Activated B cell treated with CpG ODN at 0.5 μM for 24 hours (primary cell): Measurements from ENCODE around the gene CDC42BPG. TPM values are rescaled to one million over a fixed set of nuclear protein-coding genes. Genes with fewer than 3 reads are reported as not detected.
"Not testable (repeated sequence)": the region's sequence is repeated elsewhere in the genome, so short reads cannot be mapped to it uniquely, and the experiment has no call there.

ENCODE experiments used
- ATAC-seq: fragments of 200-7000 bp; cut with Tn5 transposase; one replicate; pipeline ENCODE4 v1.10.0; 2021; ENCODE audit warnings: low read depth, mild to moderate bottlenecking, moderate library complexity
- CTCF ChIA-PET: fragments of 350-600 bp; sonication (Branson Sonifier 250); formaldehyde crosslinking; loops from one replicate; lab custom pipeline; 2021; ENCODE audit warnings: antibody characterized with exemption; lab: Charles Lee
- POLR2A ChIA-PET: fragments of 350-600 bp; sonication (Branson Sonifier 250); formaldehyde crosslinking; loops from one replicate; lab custom pipeline; 2021; ENCODE audit warnings: antibody characterized with exemption; lab: Charles Lee
- DNase-seq: peaks from one replicate; pipeline ENCODE4 v3.0.0; 2022
- H3K27ac Mint-ChIP-seq: one replicate; pipeline ENCODE4 v1.8.0; 2020; ENCODE audit warnings: mixed read lengths
- H3K27me3 Mint-ChIP-seq: one replicate; pipeline ENCODE4 v1.8.0; 2021; ENCODE audit warnings: mixed read lengths
- H3K36me3 Mint-ChIP-seq: one replicate; pipeline ENCODE4 v1.8.0; 2021; ENCODE audit warnings: low read depth, mixed read lengths
- H3K4me1 Mint-ChIP-seq: one replicate; pipeline ENCODE4 v1.8.0; 2021; ENCODE audit warnings: mixed read lengths
- H3K4me3 Mint-ChIP-seq: one replicate; pipeline ENCODE4 v1.8.0; 2020; ENCODE audit warnings: mild to moderate bottlenecking, mixed read lengths
- H3K9me3 Mint-ChIP-seq: one replicate; pipeline ENCODE4 v1.8.0; 2020; ENCODE audit warnings: mixed read lengths
- CTCF ChIP-seq: fragments of 200-600 bp; IDR thresholded peaks from one replicate; pipeline ENCODE4 v1.8.0; 2022; ENCODE audit warnings: antibody characterized with exemption, mild to moderate bottlenecking
- intact Hi-C: fragments of 100-400 bp; cut with micrococcal nuclease; formaldehyde crosslinking; loops from one replicate; pipeline ENCODE4 v1.15.1; 2024
- total RNA-seq: library from RNA; stranded (reverse); gene quantifications from 2 replicates; pipeline ENCODE4 v1.2.3, GENCODE V29; 2022

CDC42BPG gene
- total RNA-seq, 1 donor from 2014 or later, result 3.7 TPM

GRCh38 chr11:64827451-64827839 is 17.0 kb downstream of the CDC42BPG start:
- CTCF ChIA-PET, result no interaction called here
- Mint-ChIP-seq H3K4me1 (peaks cover 2% of the 10 kb centered on the region), H3K27me3 (no peaks in the 10 kb centered on the region), H3K4me3 (no peak overlapping the region), H3K27ac (no peak overlapping the region), H3K36me3 (peaks cover 8% of the 10 kb centered on the region), H3K9me3 (no peaks in the 10 kb centered on the region)
- no peak for TF ChIP-seq CTCF
- intact Hi-C loops, result no loop called here
- ATAC-seq (no peak), DNase-seq (no peak)
- POLR2A ChIA-PET, result no interaction called here

GRCh38 chr11:64826578-64827450 is 17.6 kb downstream of the CDC42BPG start:
- intact Hi-C loops, result no loop called here
- DNase-seq (no peak), ATAC-seq (no peak)
- Mint-ChIP-seq H3K4me1 (peaks cover 2% of the 10 kb centered on the region), H3K27me3 (no peaks in the 10 kb centered on the region), H3K36me3 (peaks cover 5% of the 10 kb centered on the region), H3K27ac (no peak overlapping the region), H3K9me3 (no peaks in the 10 kb centered on the region), H3K4me3 (no peak overlapping the region)
- ChIA-PET CTCF (no interaction called here), POLR2A (interaction anchor here (0.5 kb wide), 1 partner anchor 17 kb away, joined by 3 read pairs; no protein-coding TSS in a partner anchor)
- TF ChIP-seq CTCF, result no peak

DNA sequence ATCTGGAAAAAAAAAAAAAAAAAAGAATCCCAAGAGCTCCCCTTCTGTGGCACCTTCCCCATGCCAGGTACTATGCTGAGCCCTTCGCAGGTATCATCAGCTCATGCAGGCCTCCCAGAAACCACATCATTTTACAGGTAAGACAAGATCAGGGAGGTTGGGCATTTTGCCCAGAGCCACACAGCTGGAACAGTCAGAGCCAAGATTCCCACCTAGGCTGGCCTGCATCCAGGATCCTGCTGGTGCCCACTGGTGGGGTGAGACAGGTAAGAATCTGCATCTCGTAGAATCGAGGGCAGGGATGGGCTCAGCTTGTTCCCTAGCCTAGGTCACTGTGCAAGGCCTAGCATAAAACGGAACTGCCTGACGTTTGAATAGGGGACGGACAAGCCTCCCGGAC is 18.4 kb downstream of the CDC42BPG start:
- H3K4me1 Mint-ChIP-seq, result peaks cover 2% of the 10 kb centered on the region
- DNase-seq (no peak), ATAC-seq (no peak)
- no peaks in the 10 kb centered on the region for H3K9me3 Mint-ChIP-seq
- TF ChIP-seq CTCF, result no peak
- intact Hi-C loops, result no loop called here
- ChIA-PET POLR2A (no interaction called here), CTCF (no interaction called here)
- peaks cover 2% of the 10 kb centered on the region for H3K36me3 Mint-ChIP-seq
- no peak overlapping the region for H3K27ac Mint-ChIP-seq
- no peak overlapping the region for H3K4me3 Mint-ChIP-seq
- H3K27me3 Mint-ChIP-seq, result no peaks in the 10 kb centered on the region

DNA sequence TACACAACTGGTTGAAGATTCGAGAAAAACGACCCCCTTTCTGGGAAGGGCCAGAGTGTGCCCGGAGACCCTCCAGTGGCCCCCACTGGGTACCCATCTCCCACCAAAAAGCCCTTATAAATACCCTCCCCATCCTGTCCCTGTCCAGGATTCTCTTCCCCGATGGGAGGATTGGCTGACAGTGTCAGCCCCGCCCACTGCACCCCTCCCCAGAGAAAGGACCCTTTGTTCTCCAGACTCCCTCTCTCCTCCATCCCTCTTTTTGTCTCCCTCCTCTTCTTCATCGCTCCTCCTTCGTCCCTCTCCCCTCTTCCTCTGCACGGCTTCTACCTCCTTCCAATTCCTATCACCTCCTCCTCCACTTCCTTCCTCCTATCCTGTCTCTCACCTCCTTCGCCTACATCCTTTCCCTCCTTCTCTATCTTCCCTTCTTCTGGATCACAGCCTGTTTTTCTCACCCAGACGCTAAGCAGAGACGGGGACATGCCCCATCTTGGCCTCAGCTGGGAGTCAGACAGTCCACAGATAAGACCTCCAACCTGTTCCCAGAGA is 20.8 kb downstream of the CDC42BPG start:
- intact Hi-C loops, result no loop called here
- Mint-ChIP-seq H3K9me3 (no peaks in the 10 kb centered on the region), H3K4me3 (no peak overlapping the region), H3K36me3 (peaks cover 2% of the 10 kb centered on the region), H3K4me1 (no peaks in the 10 kb centered on the region), H3K27me3 (no peaks in the 10 kb centered on the region), H3K27ac (no peak overlapping the region)
- no peak for ATAC-seq
- TF ChIP-seq CTCF, result no peak
- CTCF ChIA-PET, result no interaction called here
- no peak for DNase-seq
- POLR2A ChIA-PET, result interaction anchor here (0.6 kb wide), 1 partner anchor 45 kb away, joined by 6 read pairs; no protein-coding TSS in a partner anchor

DNA sequence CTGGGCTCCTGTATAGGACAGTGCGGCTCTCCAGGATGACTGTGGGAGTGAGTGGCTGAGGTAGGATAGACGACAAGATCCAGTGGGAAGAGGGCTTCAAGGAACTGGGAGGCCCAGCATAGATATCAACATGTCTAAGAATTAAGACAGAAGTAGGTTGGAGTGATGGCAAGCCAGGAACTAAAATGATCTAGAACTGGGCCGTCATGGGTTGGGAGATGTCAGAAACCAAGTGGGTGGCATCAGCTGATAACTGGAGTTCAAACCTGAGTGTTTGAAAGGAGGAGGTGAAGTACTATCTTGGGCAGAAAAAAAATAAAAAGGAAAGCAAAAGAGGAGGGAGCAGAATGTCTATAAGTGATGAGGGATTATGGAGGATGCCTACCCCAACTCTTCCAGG is 27.0 kb downstream of the CDC42BPG start:
- H3K4me3 Mint-ChIP-seq, result no peak overlapping the region
- H3K27ac Mint-ChIP-seq, result no peak overlapping the region
- POLR2A ChIA-PET, result no interaction called here

DNA sequence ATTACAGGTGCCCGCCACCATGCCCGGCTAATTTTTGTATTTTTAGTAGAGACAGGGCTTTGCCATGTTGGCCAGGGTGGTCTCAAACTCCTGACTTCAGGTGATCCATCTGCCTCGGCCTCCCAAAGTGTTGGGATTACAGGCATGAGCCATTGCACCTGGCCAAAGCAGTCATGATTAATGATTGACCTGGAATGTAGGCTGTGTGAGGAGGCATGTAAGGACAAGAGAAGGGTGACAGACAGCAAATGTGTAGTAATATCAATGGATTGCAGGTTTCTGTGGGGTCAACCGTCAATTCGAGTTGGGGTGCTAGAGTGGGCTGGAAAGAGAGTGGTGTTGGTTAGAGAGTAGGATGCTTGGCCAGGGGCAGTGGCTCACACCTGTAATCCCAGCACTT is 29.0 kb downstream of the CDC42BPG start:
- intact Hi-C loops, ATAC-seq, H3K27ac Mint-ChIP-seq, H3K4me3 Mint-ChIP-seq, H3K9me3 Mint-ChIP-seq, CTCF ChIA-PET, H3K27me3 Mint-ChIP-seq, DNase-seq, H3K36me3 Mint-ChIP-seq: not testable (repeated sequence)
- POLR2A ChIA-PET, result interaction anchor here (0.5 to 1.1 kb wide), 6 partner anchors 13 to 1066 kb away, joined by 3 to 8 read pairs (median 4); partner anchors contain the start of gene MAP4K2
- H3K4me1 Mint-ChIP-seq, result peaks cover 24% of the 10 kb centered on the region

More for the DNA sequence above, 27.0 kb downstream of the CDC42BPG start:
- ATAC-seq (no peak), DNase-seq (no peak)
- intact Hi-C loops, result no loop called here
- no peaks in the 10 kb centered on the region for H3K27me3 Mint-ChIP-seq
- peaks cover 18% of the 10 kb centered on the region for H3K4me1 Mint-ChIP-seq
- no peaks in the 10 kb centered on the region for H3K36me3 Mint-ChIP-seq
- CTCF ChIA-PET, result interaction anchor here (0.7 kb wide), 1 partner anchor 1922 kb away, joined by 3 read pairs; no protein-coding TSS in a partner anchor
- no peaks in the 10 kb centered on the region for H3K9me3 Mint-ChIP-seq
- no peak for TF ChIP-seq CTCF
